Brain microvascular endothelial cell (primary cell): ENCODE data around the gene TMC3.

Source experiments
- DNase-seq: peaks from one replicate; pipeline ENCODE4 v3.0.0-alpha.2; 2020
- H3K27ac ChIP-seq: fragments of 250-450 bp; sonication (Bioruptor Pico); 2 replicates; pipeline ENCODE4 v1.5.1; 2020; ENCODE audit warnings: mild to moderate bottlenecking, moderate library complexity
- H3K27me3 ChIP-seq: fragments of 250-450 bp; sonication (Bioruptor Pico); replicated peaks from 2 replicates; pipeline ENCODE4 v1.5.1; 2020; ENCODE audit warnings: mild to moderate bottlenecking
- H3K36me3 ChIP-seq: fragments of 250-450 bp; sonication (Bioruptor Pico); replicated peaks from 2 replicates; pipeline ENCODE4 v1.5.1; 2020; ENCODE audit warnings: mild to moderate bottlenecking
- H3K4me3 ChIP-seq: 2 replicates; pipeline ENCODE4 v1.5.1; 2011; ENCODE audit warnings: low read depth, mild to moderate bottlenecking, control low read depth, low read length, moderate library complexity
- CTCF ChIP-seq: IDR thresholded peaks from 2 replicates; pipeline ENCODE4 v1.5.1; 2011; ENCODE audit warnings: low read depth, mild to moderate bottlenecking, moderate library complexity, low read length, control low read depth, inconsistent platforms; ENCODE audit errors: missing control alignments
- in situ Hi-C: cut with HindIII; loops from 2 replicates; pipeline ENCODE4 v1.10.0; 2017; ENCODE audit warnings: low sequenced_read_pairs, low pct_ligation_motif_present

TMC3 gene

GRCh38 chr15:81294516-81294880 lies 79.5 kb downstream of the TMC3 start:
- Histone ChIP-seq H3K27ac (no peak overlapping the region), H3K4me3 (no peak overlapping the region), H3K27me3 (no peaks in the 10 kb centered on the region), H3K36me3 (no peaks in the 10 kb centered on the region)
- in situ Hi-C loops, result no loop called here
- TF ChIP-seq CTCF, result peak; percentile 16
- no peak for DNase-seq

- H3K27ac ChIP-seq, result no peak overlapping the region
- in situ Hi-C loops, result no loop called here
- no peak for TF ChIP-seq CTCF
- no peaks in the 10 kb centered on the region for H3K27me3 ChIP-seq
- no peak overlapping the region for H3K4me3 ChIP-seq
- DNase-seq, result no peak
- H3K36me3 ChIP-seq, result no peaks in the 10 kb centered on the region
Measured at GRCh38 chr15:81293728-81294515, 80.1 kb downstream of the TMC3 start.

- H3K4me3 ChIP-seq, result no peak overlapping the region
- H3K27ac ChIP-seq, result no peak overlapping the region
- H3K27me3 ChIP-seq, result no peaks in the 10 kb centered on the region
- in situ Hi-C loops, result no loop called here
- no peak for TF ChIP-seq CTCF
- DNase-seq, result no peak
- H3K36me3 ChIP-seq, result no peaks in the 10 kb centered on the region
Measured at GRCh38 chr15:81292523-81293001, 81.5 kb downstream of the TMC3 start.

GRCh38 chr15:81291916-81292522 lies 82.0 kb downstream of the TMC3 start:
- Histone ChIP-seq H3K4me3 (no peak overlapping the region), H3K27me3 (no peaks in the 10 kb centered on the region), H3K27ac (no peak overlapping the region), H3K36me3 (no peaks in the 10 kb centered on the region)
- TF ChIP-seq CTCF, result no peak
- in situ Hi-C loops, result no loop called here
- DNase-seq, result no peak

- no peak for TF ChIP-seq CTCF
- Histone ChIP-seq H3K27ac (no peak overlapping the region), H3K36me3 (no peaks in the 10 kb centered on the region), H3K4me3 (no peak overlapping the region), H3K27me3 (no peaks in the 10 kb centered on the region)
- in situ Hi-C loops, result no loop called here
- DNase-seq, result no peak
Measured at GRCh38 chr15:81289910-81290309, 84.1 kb downstream of the TMC3 start.

- Histone ChIP-seq H3K4me3 (no peak overlapping the region), H3K27me3 (no peaks in the 10 kb centered on the region), H3K36me3 (no peaks in the 10 kb centered on the region), H3K27ac (no peak overlapping the region)
- in situ Hi-C loops, result no loop called here
- no peak for TF ChIP-seq CTCF
- DNase-seq, result no peak
Measured at GRCh38 chr15:81288616-81289015, 85.4 kb downstream of the TMC3 start.
